IMR-90 (cell line): ENCODE results near the gene PLXNA4. TPM values are rescaled to one million over a fixed set of nuclear protein-coding genes. Genes with fewer than 3 reads are reported as not detected.

Experiments
- ATAC-seq: fragments of 200-7000 bp; cut with Tn5 transposase; 2 replicates; pipeline ENCODE4 v1.9.1; 2020; ENCODE audit warnings: low read depth, mild to moderate bottlenecking, moderate library complexity
- BruUV-seq: library from RNA; stranded (reverse); fragments of 400-500 nt; replicated peaks from 2 replicates; lab custom pipeline; 2021; lab: Mats Ljungman, UMichigan
- CTCF ChIA-PET: fragments of 300-600 bp; formaldehyde crosslinking; extraction: SDS; loops from one replicate; lab custom pipeline; 2021; ENCODE audit warnings: antibody characterized with exemption; lab: Yijun Ruan, JAX
- POLR2A ChIA-PET: fragments of 300-600 bp; sonication (Branson Sonifier 250); formaldehyde crosslinking; loops from one replicate; lab custom pipeline; 2022; ENCODE audit warnings: antibody characterized with exemption; ENCODE audit not compliant: unreplicated experiment; lab: Charles Lee
- DNase-seq: peaks from one replicate; pipeline ENCODE4 v3.0.0; 2013
- H2AFZ ChIP-seq: replicated peaks from 2 replicates; pipeline ENCODE3; 2013; ENCODE audit warnings: low read length, mild to moderate bottlenecking; ENCODE audit not compliant: poor library complexity
- H2AK5ac ChIP-seq: 2 replicates; pipeline ENCODE4 v1.6.1; 2013; ENCODE audit warnings: low read depth, low read length, inconsistent platforms
- H2AK9ac ChIP-seq: replicated peaks from 2 replicates; pipeline ENCODE3; 2013; ENCODE audit warnings: mild to moderate bottlenecking, low read depth, low read length, moderate library complexity; ENCODE audit not compliant: poor library complexity
- H2BK120ac ChIP-seq: 2 replicates; pipeline ENCODE4 v1.6.1; 2013; ENCODE audit warnings: low read depth, low read length, inconsistent platforms
- H2BK15ac ChIP-seq: 3 replicates; pipeline ENCODE4 v1.6.1; 2013; ENCODE audit warnings: low read depth, low read length, inconsistent platforms
- H2BK20ac ChIP-seq: 2 replicates; pipeline ENCODE4 v1.6.1; 2013; ENCODE audit warnings: low read depth, mild to moderate bottlenecking, inconsistent platforms, low read length, moderate library complexity
- H2BK5ac ChIP-seq: 2 replicates; pipeline ENCODE4 v1.6.1; 2013; ENCODE audit warnings: mild to moderate bottlenecking, low read depth, low read length, inconsistent platforms; ENCODE audit not compliant: poor library complexity, severe bottlenecking
- H3K14ac ChIP-seq: replicated peaks from 2 replicates; pipeline ENCODE4 v1.6.1; 2013; ENCODE audit warnings: low read depth, low read length, inconsistent platforms
- H3K18ac ChIP-seq: 2 replicates; pipeline ENCODE4 v1.6.1; 2013; ENCODE audit warnings: low read depth, low read length, control low read depth
- H3K23ac ChIP-seq: 2 replicates; pipeline ENCODE4 v1.6.1; 2013; ENCODE audit warnings: low read depth, low read length, inconsistent platforms
- H3K27ac ChIP-seq: 2 replicates; pipeline ENCODE4 v1.5.1; 2013; ENCODE audit warnings: mild to moderate bottlenecking, control low read depth, low read length; ENCODE audit not compliant: insufficient read depth
- H3K27me3 ChIP-seq: 2 replicates; pipeline ENCODE4 v1.6.1; 2013; ENCODE audit warnings: low read length; ENCODE audit not compliant: control insufficient read depth, insufficient read depth
- H3K36me3 ChIP-seq: 2 replicates; pipeline ENCODE4 v1.6.1; 2013; ENCODE audit warnings: low read length, mixed read lengths; ENCODE audit not compliant: control insufficient read depth, insufficient read depth
- H3K4ac ChIP-seq: 2 replicates; pipeline ENCODE4 v1.6.1; 2013; ENCODE audit warnings: low read depth, low read length, inconsistent platforms
- H3K4me1 ChIP-seq: 2 replicates; pipeline ENCODE4 v1.6.1; 2013; ENCODE audit warnings: low read length, mixed read lengths; ENCODE audit not compliant: control insufficient read depth, insufficient read depth
- H3K4me2 ChIP-seq: 2 replicates; pipeline ENCODE4 v1.6.1; 2013; ENCODE audit warnings: low read depth, mild to moderate bottlenecking, control low read depth, low read length, moderate library complexity
- H3K4me3 ChIP-seq: 2 replicates; pipeline ENCODE4 v1.5.1; 2013; ENCODE audit warnings: low read depth, mild to moderate bottlenecking, control low read depth, low read length, moderate library complexity; ENCODE audit not compliant: insufficient read depth
- H3K56ac ChIP-seq: 2 replicates; pipeline ENCODE4 v1.6.1; 2013; ENCODE audit warnings: low read length, inconsistent platforms; ENCODE audit not compliant: insufficient read depth; ENCODE audit errors: extremely low read depth
- H3K79me1 ChIP-seq, 2 experiments: 2 replicates each; pipeline ENCODE4 v1.6.1; 2013; ENCODE audit warnings: low read length in 2 of 2, inconsistent platforms in 1 of 2, low read depth in 1 of 2
- H3K9ac ChIP-seq: 2 replicates; pipeline ENCODE4 v1.6.1; 2013; ENCODE audit warnings: low read depth, low read length, control low read depth
- H3K9me1 ChIP-seq: 2 replicates; pipeline ENCODE4 v1.6.1; 2013; ENCODE audit warnings: low read length, inconsistent platforms; ENCODE audit not compliant: insufficient read depth
- H3K9me3 ChIP-seq: 2 replicates; pipeline ENCODE4 v1.6.1; 2013; ENCODE audit warnings: low read length; ENCODE audit not compliant: control insufficient read depth, insufficient read depth
- H4K20me1 ChIP-seq: 2 replicates; pipeline ENCODE4 v1.6.1; 2013; ENCODE audit warnings: low read length, inconsistent platforms; ENCODE audit not compliant: insufficient read depth
- H4K5ac ChIP-seq: 2 replicates; pipeline ENCODE4 v1.6.1; 2013; ENCODE audit warnings: mild to moderate bottlenecking, low read depth, low read length, control low read depth
- H4K8ac ChIP-seq, 2 experiments: 2 replicates each; pipeline ENCODE4 v1.6.1; 2013; ENCODE audit warnings: low read depth in 2 of 2, low read length in 2 of 2, control low read depth in 1 of 2, inconsistent platforms in 1 of 2
- H4K91ac ChIP-seq: 2 replicates; pipeline ENCODE4 v1.6.1; 2013; ENCODE audit warnings: low read depth, low read length, inconsistent platforms; ENCODE audit not compliant: insufficient read depth
- BHLHE40 ChIP-seq: fragments of 150-350 bp; IDR thresholded peaks from 2 replicates; pipeline ENCODE4 v1.6.1; 2016; ENCODE audit warnings: mild to moderate bottlenecking, low read depth, low read length
- MAFK ChIP-seq: IDR thresholded peaks from 2 replicates; pipeline ENCODE4 v1.6.1; 2012; ENCODE audit warnings: low read depth, low read length, improper control_type of control experiment
- POLR2A ChIP-seq: IDR thresholded peaks from 2 replicates; pipeline ENCODE4 v1.6.1; 2012; ENCODE audit warnings: mild to moderate bottlenecking, low read depth, low read length
- RFX5 ChIP-seq: IDR thresholded peaks from 2 replicates; pipeline ENCODE4 v1.8.0; 2012; ENCODE audit warnings: low read depth, mild to moderate bottlenecking, low read length, moderate library complexity
- SMC3 ChIP-seq: fragments of 150-350 bp; IDR thresholded peaks from 2 replicates; pipeline ENCODE4 v1.6.1; 2016; ENCODE audit warnings: low read depth, mild to moderate bottlenecking, antibody characterized with exemption, low read length, moderate library complexity
- WGBS, 2 experiments: methylation state at CpG; one replicate each; pipeline versions ENCODE4 v1.1.5 to v1.1.7; 2013; ENCODE audit warnings: missing lambda C conversion rate in 2 of 2; ENCODE audit not compliant: insufficient read length in 1 of 2; ENCODE audit errors: extremely low coverage in 2 of 2; 5-methylcytosine and 5-hydroxymethylcytosine counted together
- dilution Hi-C: fragments of 300-500 bp; cut with HindIII; formaldehyde crosslinking; loops from one replicate; pipeline ENCODE4 v1.14.3; 2018; ENCODE audit warnings: low sequenced_read_pairs; ENCODE audit not compliant: unreplicated experiment
- in situ Hi-C: fragments of 300-500 bp; cut with MboI; formaldehyde crosslinking; loops from 3 replicates; pipeline ENCODE4 v1.14.3; 2019; ENCODE audit warnings: low sequenced_read_pairs, inconsistent platforms, mixed read lengths
- intact Hi-C: fragments of 100-400 bp; cut with micrococcal nuclease; formaldehyde crosslinking; loops from 2 replicates; pipeline ENCODE4 v1.10.0; 2022
- polyA plus RNA-seq, 3 experiments: library from polyadenylated mRNA; depleted of rRNA; stranded (reverse); fragments of >200 nt; gene quantifications; 2 replicates each; pipeline ENCODE4 v1.2.3, GENCODE V29; 2012; ENCODE audit warnings: low replicate concordance in 1 of 3
- total RNA-seq: library from RNA; depleted of rRNA; stranded (reverse); fragments of >200 nt; gene quantifications from 2 replicates; pipeline ENCODE4 v1.2.3, GENCODE V29; 2012
- TF ChIP-seq, protein P1 (sequence below): fragments of 150-350 bp; IDR thresholded peaks from 2 replicates; pipeline ENCODE4 v1.6.1; 2017; ENCODE audit warnings: mild to moderate bottlenecking, antibody characterized with exemption, low read length, low read depth

PLXNA4 gene
- total and polyA plus RNA-seq, 2 of the 4 experiments (the other 2 are of a cell fraction): under 0.01 TPM

DNA sequence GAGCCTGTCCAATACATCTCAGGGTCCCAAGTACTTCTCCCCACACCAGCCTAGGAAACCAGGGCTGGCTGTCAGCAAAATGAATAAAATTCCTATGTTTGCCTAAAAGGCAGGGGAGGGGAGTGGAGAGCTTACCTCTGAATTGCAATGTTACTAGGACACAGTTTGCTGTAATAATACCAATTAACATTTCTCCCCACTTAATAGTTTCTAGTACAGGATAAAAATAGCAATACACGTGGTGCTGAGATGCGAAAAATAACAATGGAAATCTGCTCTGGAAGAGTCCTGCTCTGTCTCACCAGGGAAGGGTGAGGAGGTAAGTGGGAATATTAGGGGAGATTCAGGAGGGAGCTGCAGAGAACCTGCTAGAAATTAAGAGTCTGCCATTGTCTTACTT lies 112.3 kb downstream of the PLXNA4 start:
- no peak overlapping the region for H3K27ac ChIP-seq
- ATAC-seq (no peak), DNase-seq (no peak)
- in situ Hi-C loops (no loop called here), intact Hi-C loops (no loop called here), dilution Hi-C loops (no loop called here)
- H4K8ac ChIP-seq: no peak overlapping the region
- no peaks in the 10 kb centered on the region for H3K4me1 ChIP-seq
- no peak overlapping the region for H2AFZ ChIP-seq
- no peak overlapping the region for H2BK5ac ChIP-seq
- H3K14ac ChIP-seq: no peak overlapping the region
- no peak overlapping the region for H3K18ac ChIP-seq
- H3K79me1 ChIP-seq: no peaks in the 10 kb centered on the region
- no peaks in the 10 kb centered on the region for H3K9me1 ChIP-seq
- no peak overlapping the region for H3K4me3 ChIP-seq
- ChIA-PET CTCF (no interaction called here), POLR2A (no interaction called here)
- no TSS peak for BruUV-seq
- H2AK5ac ChIP-seq: no peak overlapping the region
- H3K4ac ChIP-seq: no peak overlapping the region
- TF ChIP-seq SMC3: no peak
- TF ChIP-seq BHLHE40: no peak
- no peak for TF ChIP-seq POLR2A
- TF ChIP-seq, protein P1, sequence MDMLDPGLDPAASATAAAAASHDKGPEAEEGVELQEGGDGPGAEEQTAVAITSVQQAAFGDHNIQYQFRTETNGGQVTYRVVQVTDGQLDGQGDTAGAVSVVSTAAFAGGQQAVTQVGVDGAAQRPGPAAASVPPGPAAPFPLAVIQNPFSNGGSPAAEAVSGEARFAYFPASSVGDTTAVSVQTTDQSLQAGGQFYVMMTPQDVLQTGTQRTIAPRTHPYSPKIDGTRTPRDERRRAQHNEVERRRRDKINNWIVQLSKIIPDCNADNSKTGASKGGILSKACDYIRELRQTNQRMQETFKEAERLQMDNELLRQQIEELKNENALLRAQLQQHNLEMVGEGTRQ: no peak
- no peak for TF ChIP-seq MAFK
- no peak for TF ChIP-seq RFX5
- no peak overlapping the region for H4K5ac ChIP-seq
- H4K20me1 ChIP-seq: no peaks in the 10 kb centered on the region
- H2BK20ac ChIP-seq: no peak overlapping the region
- no peak overlapping the region for H2AK9ac ChIP-seq
- no CpG with 5 or more reads among the region's 2 CpGs for WGBS, 2 experiments
- no peak overlapping the region for H4K91ac ChIP-seq
- no peak overlapping the region for H3K4me2 ChIP-seq
- no peak overlapping the region for H3K23ac ChIP-seq
- no peak overlapping the region for H2BK15ac ChIP-seq
- no peaks in the 10 kb centered on the region for H3K9me3 ChIP-seq
- H3K56ac ChIP-seq: no peak overlapping the region
- no peak overlapping the region for H3K9ac ChIP-seq
- H3K27me3 ChIP-seq: no peaks in the 10 kb centered on the region
- no peak overlapping the region for H2BK120ac ChIP-seq
- no peaks in the 10 kb centered on the region for H3K36me3 ChIP-seq
